Measurements from ENCODE around the gene PRKAR1A.

Gene PRKAR1A

GRCh38 chr17:68592009-68592408 is 79.8 kb downstream of the PRKAR1A start:
- H3K4me2 ChIP-seq (ENCODE audit: low read depth, low read length), result no peak overlapping the region
- no peaks in the 10 kb centered on the region for H3K36me3 ChIP-seq (replicated peaks; ENCODE audit: insufficient read depth, low read length)
- no peaks in the 10 kb centered on the region for H4K20me1 ChIP-seq (ENCODE audit: insufficient read depth, low read length)
- no peaks in the 10 kb centered on the region for H3K79me2 ChIP-seq (ENCODE audit: low read length)
- no peak overlapping the region for H2AFZ ChIP-seq (ENCODE audit: low read length)
- no peak overlapping the region for H3K27ac ChIP-seq (ENCODE audit: low read length)
- H3K4me3 ChIP-seq (ENCODE audit: low read length), result no peak overlapping the region
- no peaks in the 10 kb centered on the region for H3K9me2 ChIP-seq (replicated peaks; ENCODE audit: insufficient read depth, low read length)
- no peaks in the 10 kb centered on the region for H3K9me3 ChIP-seq (replicated peaks; ENCODE audit: insufficient read depth, low read length)
- 0 out of 2 replicates have a peak, but pooled peaks cover 3% of the 10 kb centered on the region for H3K4me1 ChIP-seq (ENCODE audit: low read length)
- no peaks in the 10 kb centered on the region for H3K27me3 ChIP-seq (replicated peaks; ENCODE audit: insufficient read depth, low read length)
- H3K9ac ChIP-seq (ENCODE audit: low read length), result no peak overlapping the region
- TF ChIP-seq EZH2 (optimal IDR thresholded peaks at IDR 0.05; ENCODE audit: low read depth, low read length), result no peak
- no peak for DNase-seq
- no peaks in the 10 kb centered on the region for H3F3A ChIP-seq (ENCODE audit: insufficient read depth, low read length)

- H3F3A ChIP-seq (ENCODE audit: insufficient read depth, low read length), result no peaks in the 10 kb centered on the region
- H3K4me2 ChIP-seq (ENCODE audit: low read depth, low read length), result no peak overlapping the region
- DNase-seq, result no peak
Observed at GRCh38 chr17:68592682-68593641, 80.7 kb downstream of the PRKAR1A start.

GRCh38 chr17:68594552-68594951 is 82.3 kb downstream of the PRKAR1A start:
- no peak for DNase-seq
- Histone ChIP-seq H3K79me2 (ENCODE audit: low read length) (no peaks in the 10 kb centered on the region), H3K9me3 (replicated peaks; ENCODE audit: insufficient read depth, low read length) (no peaks in the 10 kb centered on the region), H3K4me3 (ENCODE audit: low read length) (no peak overlapping the region), H3F3A (ENCODE audit: insufficient read depth, low read length) (no peaks in the 10 kb centered on the region), H3K27me3 (replicated peaks; ENCODE audit: insufficient read depth, low read length) (no peaks in the 10 kb centered on the region), H3K4me2 (ENCODE audit: low read depth, low read length) (no peak overlapping the region), H3K9me2 (replicated peaks; ENCODE audit: insufficient read depth, low read length) (no peaks in the 10 kb centered on the region), H3K9ac (ENCODE audit: low read length) (no peak overlapping the region), H4K20me1 (ENCODE audit: insufficient read depth, low read length) (no peaks in the 10 kb centered on the region), H3K36me3 (replicated peaks; ENCODE audit: insufficient read depth, low read length) (no peaks in the 10 kb centered on the region), H2AFZ (ENCODE audit: low read length) (no peak overlapping the region), H3K27ac (ENCODE audit: low read length) (no peak overlapping the region), H3K4me1 (ENCODE audit: low read length) (0 out of 2 replicates have a peak, but pooled peaks cover 3% of the 10 kb centered on the region)
- TF ChIP-seq EZH2phosphoT487 (IDR thresholded peaks at IDR 0.05; ENCODE audit: low read length), result no peak
- TF ChIP-seq CTCF (IDR thresholded peaks at IDR 0.05; ENCODE audit: low read length), result no peak
- no peak for TF ChIP-seq EZH2 (optimal IDR thresholded peaks at IDR 0.05; ENCODE audit: low read depth, low read length)

More at GRCh38 chr17:68592682-68593641, 80.7 kb downstream of the PRKAR1A start:
- no peak overlapping the region for H3K4me3 ChIP-seq (ENCODE audit: low read length)
- H3K27ac ChIP-seq (ENCODE audit: low read length), result no peak overlapping the region
- 0 out of 2 replicates have a peak, but pooled peaks cover 3% of the 10 kb centered on the region for H3K4me1 ChIP-seq (ENCODE audit: low read length)
- no peaks in the 10 kb centered on the region for H3K9me2 ChIP-seq (replicated peaks; ENCODE audit: insufficient read depth, low read length)
- H3K27me3 ChIP-seq (replicated peaks; ENCODE audit: insufficient read depth, low read length), result no peaks in the 10 kb centered on the region
- H2AFZ ChIP-seq (ENCODE audit: low read length), result no peak overlapping the region
- H3K79me2 ChIP-seq (ENCODE audit: low read length), result no peaks in the 10 kb centered on the region
- H3K36me3 ChIP-seq (replicated peaks; ENCODE audit: insufficient read depth, low read length), result no peaks in the 10 kb centered on the region
- no peaks in the 10 kb centered on the region for H3K9me3 ChIP-seq (replicated peaks; ENCODE audit: insufficient read depth, low read length)
- TF ChIP-seq EZH2 (optimal IDR thresholded peaks at IDR 0.05; ENCODE audit: low read depth, low read length) (no peak), CTCF (IDR thresholded peaks at IDR 0.05; ENCODE audit: low read length) (no peak), EZH2phosphoT487 (IDR thresholded peaks at IDR 0.05; ENCODE audit: low read length) (no peak)
- no peak overlapping the region for H3K9ac ChIP-seq (ENCODE audit: low read length)
- no peaks in the 10 kb centered on the region for H4K20me1 ChIP-seq (ENCODE audit: insufficient read depth, low read length)

Measured in MM.1S (cell line).